ENCODE measurements around the gene WDR88. TPM values are rescaled to one million over a fixed set of nuclear protein-coding genes. Genes with fewer than 3 reads are reported as not detected.

Gene WDR88
- total and polyA plus RNA-seq, 10 of the 15 experiments (the other 5 are each of a cell fraction or from before 2014, with no cell fraction given) = 0.19 to 0.34 TPM; not detected in 8

DNA sequence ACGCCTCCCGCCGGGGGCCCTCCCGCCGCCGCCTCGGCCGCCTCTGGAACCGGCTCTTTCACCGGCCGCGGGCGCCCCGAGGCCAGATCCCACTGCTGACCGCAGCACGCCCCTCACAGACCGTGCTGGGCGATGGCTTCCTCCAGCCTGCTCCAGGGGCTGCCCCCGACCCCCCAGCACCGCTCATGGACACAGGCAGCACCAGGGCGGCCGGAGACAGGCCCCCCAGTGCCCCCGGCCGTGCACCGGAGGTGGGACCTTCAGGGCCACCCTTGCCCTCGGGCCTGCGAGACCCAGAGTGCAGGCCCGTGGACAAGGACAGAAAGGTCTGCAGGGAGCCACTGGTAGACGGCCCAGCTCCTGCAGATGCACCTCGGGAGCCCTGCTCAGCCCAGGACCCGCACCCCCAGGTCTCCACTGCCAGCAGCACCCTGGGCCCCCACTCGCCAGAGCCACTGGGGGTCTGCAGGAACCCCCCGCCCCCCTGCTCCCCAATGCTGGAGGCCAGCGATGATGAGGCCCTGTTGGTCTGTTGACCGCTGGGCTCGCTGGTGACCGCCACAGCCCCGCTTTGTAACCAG lies 75.2 kb downstream of the WDR88 start (continued):
- TF ChIP-seq TAF1 (IDR thresholded peaks at IDR 0.05; ENCODE audit: borderline replicate concordance, low read depth, low read length) (no peak), JUND (IDR thresholded peaks at IDR 0.05; ENCODE audit: low read depth, low read length) (no peak), CREM (IDR thresholded peaks at IDR 0.05; ENCODE audit: low read depth) (no peak)
- TF ChIP-seq, protein P1, sequence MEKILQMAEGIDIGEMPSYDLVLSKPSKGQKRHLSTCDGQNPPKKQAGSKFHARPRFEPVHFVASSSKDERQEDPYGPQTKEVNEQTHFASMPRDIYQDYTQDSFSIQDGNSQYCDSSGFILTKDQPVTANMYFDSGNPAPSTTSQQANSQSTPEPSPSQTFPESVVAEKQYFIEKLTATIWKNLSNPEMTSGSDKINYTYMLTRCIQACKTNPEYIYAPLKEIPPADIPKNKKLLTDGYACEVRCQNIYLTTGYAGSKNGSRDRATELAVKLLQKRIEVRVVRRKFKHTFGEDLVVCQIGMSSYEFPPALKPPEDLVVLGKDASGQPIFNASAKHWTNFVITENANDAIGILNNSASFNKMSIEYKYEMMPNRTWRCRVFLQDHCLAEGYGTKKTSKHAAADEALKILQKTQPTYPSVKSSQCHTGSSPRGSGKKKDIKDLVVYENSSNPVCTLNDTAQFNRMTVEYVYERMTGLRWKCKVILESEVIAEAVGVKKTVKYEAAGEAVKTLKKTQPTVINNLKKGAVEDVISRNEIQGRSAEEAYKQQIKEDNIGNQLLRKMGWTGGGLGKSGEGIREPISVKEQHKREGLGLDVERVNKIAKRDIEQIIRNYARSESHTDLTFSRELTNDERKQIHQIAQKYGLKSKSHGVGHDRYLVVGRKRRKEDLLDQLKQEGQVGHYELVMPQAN (conservative IDR thresholded peaks at IDR 0.05) = no peak

GRCh38 chr19:33207903-33208302 lies 76.0 kb downstream of the WDR88 start:
- Histone ChIP-seq H3K9ac (ENCODE audit: control insufficient read depth, insufficient read depth, low read length) (no peak overlapping the region), H3K79me2 (ENCODE audit: control insufficient read depth, insufficient read depth, low read length) (no peaks in the 10 kb centered on the region), H4K20me1 (ENCODE audit: control insufficient read depth, insufficient read depth) (no peaks in the 10 kb centered on the region), H3K27me3 (replicated peaks in 1 of 2; ENCODE audit: control insufficient read depth in 2 of 2, insufficient read depth in 2 of 2, low read length in 1 of 2) (no peaks in the 10 kb centered on the region), H3K9me3 (replicated peaks; ENCODE audit: control insufficient read depth, insufficient read depth, low read length) (no peaks in the 10 kb centered on the region), H3K36me3 (ENCODE audit: control insufficient read depth in 2 of 2, insufficient read depth in 2 of 2, low read length in 1 of 2) (no peaks in the 10 kb centered on the region), H3K4me1 (ENCODE audit: control insufficient read depth, insufficient read depth, low read length) (no peaks in the 10 kb centered on the region), H3K27ac (ENCODE audit: control insufficient read depth, insufficient read depth) (no peak overlapping the region), H2AFZ (ENCODE audit: control insufficient read depth, low read depth, low read length) (no peak overlapping the region), H3K4me2 (ENCODE audit: control insufficient read depth, insufficient read depth) (no peak overlapping the region), H3K4me3 (no peak overlapping the region)
- ChIA-PET POLR2A (no interaction called here), RAD21 (ENCODE audit: unreplicated experiment) (no interaction called here), SMC1A (ENCODE audit: uncharacterized antibody, unreplicated experiment) (no interaction called here), CTCF (no interaction called here)
- DNase-seq (ENCODE audit: low read depth, low spot score) (no peak), ATAC-seq (no peak), FAIRE-seq (no peak)
- intact Hi-C loops (cut with micrococcal nuclease; ENCODE audit: unreplicated experiment) (no loop called here), in situ Hi-C loops (cut with MboI) (no loop called here)
- BruUV-seq (replicated peaks) = no TSS peak
- 35% methylated on average over 9 of the region's 9 CpGs for WGBS (ENCODE audit: insufficient coverage, insufficient replicate concordance, low lambda C conversion rate, missing lambda C conversion rate)
- TF ChIP-seq SMC3 (IDR thresholded peaks at IDR 0.05; ENCODE audit: borderline replicate concordance, low read length) = no peak
- no peak for TF ChIP-seq BCLAF1 (IDR thresholded peaks at IDR 0.05)
- no peak for TF ChIP-seq ZBTB11 (CRISPR knock-in tag; IDR thresholded peaks at IDR 0.05)
- no peak for TF ChIP-seq SMARCA5 (IDR thresholded peaks at IDR 0.05)
- no peak for TF ChIP-seq ETV6 (conservative IDR thresholded peaks at IDR 0.05 in 1 of 2, IDR thresholded peaks at IDR 0.05 in 1 of 2; ENCODE audit: borderline replicate concordance in 1 of 2, low read depth in 1 of 2)
- no peak for TF ChIP-seq CTCF (IDR thresholded peaks at IDR 0.05 in 2 of 3, conservative IDR thresholded peaks at IDR 0.05 in 1 of 3; ENCODE audit: control insufficient read depth in 2 of 3, extremely low read depth in 1 of 3, insufficient read depth in 1 of 3, low read depth in 3 of 3, low read length in 3 of 3)

Measured in GM12878 (cell line).